SKM-1 treated with dmso at 0.1 percent for 144 hours (cell line): ENCODE data around the gene PMM2.
"Not testable (repeated sequence)": the region's sequence is repeated elsewhere in the genome, so short reads cannot be mapped to it uniquely, and the experiment has no call there.

ENCODE experiments used
- DNase-seq: peaks from one replicate; lab custom pipeline; 2025; ENCODE audit not compliant: unreplicated experiment; lab: John Stamatoyannopoulos, UW

PMM2 gene

GRCh38 chr16:8781797-8782196 lies 15.8 kb upstream of the PMM2 start:
- DNase-seq = no peak

- no peak for DNase-seq
Measured at GRCh38 chr16:8782673-8783072, 15.0 kb upstream of the PMM2 start.

- no peak for DNase-seq
Measured at GRCh38 chr16:8785408-8785807, 12.2 kb upstream of the PMM2 start.

GRCh38 chr16:8786316-8786715 lies 11.3 kb upstream of the PMM2 start:
- not testable (repeated sequence) for DNase-seq

- DNase-seq = no peak
Measured at GRCh38 chr16:8788578-8789172, 9.0 kb upstream of the PMM2 start.

- no peak for DNase-seq
Measured at GRCh38 chr16:8795091-8795490, 2.5 kb upstream of the PMM2 start.

- DNase-seq = no peak
Measured at GRCh38 chr16:8795818-8796217, 1.8 kb upstream of the PMM2 start.

- no peak for DNase-seq
Measured at GRCh38 chr16:8796469-8797363, 923 bp upstream of the PMM2 start.

GRCh38 chr16:8798174-8798527 lies 512 bp downstream of the PMM2 start:
- no peak for DNase-seq

- no peak for DNase-seq
Measured at GRCh38 chr16:8798535-8799157, 1.0 kb downstream of the PMM2 start.

GRCh38 chr16:8801701-8802100 lies 4.1 kb downstream of the PMM2 start:
- DNase-seq = no peak

- not testable (repeated sequence) for DNase-seq
Measured at GRCh38 chr16:8803733-8804132, 6.1 kb downstream of the PMM2 start.

GRCh38 chr16:8804313-8804712 lies 6.7 kb downstream of the PMM2 start:
- DNase-seq = no peak

GRCh38 chr16:8806272-8806983 lies 8.8 kb downstream of the PMM2 start:
- no peak for DNase-seq

GRCh38 chr16:8807189-8807588 lies 9.6 kb downstream of the PMM2 start:
- DNase-seq = no peak

GRCh38 chr16:8808009-8808408 lies 10.4 kb downstream of the PMM2 start:
- DNase-seq = no peak

GRCh38 chr16:8808613-8809353 lies 11.1 kb downstream of the PMM2 start:
- DNase-seq = no peak

GRCh38 chr16:8812162-8812843 lies 14.7 kb downstream of the PMM2 start:
- DNase-seq = no peak

- no peak for DNase-seq
Measured at GRCh38 chr16:8814095-8814806, 16.6 kb downstream of the PMM2 start.
